HepG2 (cell line): ENCODE measurements around the gene PLET1. TPM values are rescaled to one million over a fixed set of nuclear protein-coding genes. Genes with fewer than 3 reads are reported as not detected.
A peak's percentile ranks its signal among the peaks of the same experiment; 100 is the strongest.

Source experiments
- BHLHE40 ChIP-seq: IDR thresholded peaks from 2 replicates; pipeline ENCODE4 v1.6.1; 2011; ENCODE audit warnings: low read length, improper control_type of control experiment
- ETV6 ChIP-seq: sonication (generic); formaldehyde crosslinking; conservative IDR thresholded peaks from 2 replicates; pipeline ENCODE4 v1.4.0; 2020; ENCODE audit warnings: missing genetic modification reagents
- KMT2B ChIP-seq: IDR thresholded peaks from 2 replicates; pipeline ENCODE4 v1.6.1; 2016; ENCODE audit warnings: missing genetic modification reagents, missing compliant biosample characterization
- MAZ ChIP-seq, 2 experiments: sonication (generic) in 1 of 2; formaldehyde crosslinking in 1 of 2; IDR thresholded peaks; 2 replicates each; pipeline versions ENCODE4 v1.5.0 to v1.6.1; 2012 to 2020; ENCODE audit warnings: low read depth in 2 of 2, mild to moderate bottlenecking in 2 of 2, borderline replicate concordance in 1 of 2, improper control_type of control experiment in 1 of 2, low read length in 1 of 2, missing genetic modification reagents in 1 of 2, moderate library complexity in 1 of 2
- MBD4 ChIP-seq: IDR thresholded peaks from 2 replicates; pipeline ENCODE4 v1.6.1; 2012; ENCODE audit warnings: low read length, inconsistent platforms, borderline replicate concordance
- PAX8 ChIP-seq: sonication (generic); formaldehyde crosslinking; IDR thresholded peaks from 2 replicates; pipeline ENCODE4 v1.8.0; 2022; ENCODE audit warnings: mild to moderate bottlenecking, missing genetic modification reagents, borderline replicate concordance
- REL ChIP-seq: sonication (generic); formaldehyde crosslinking; conservative IDR thresholded peaks from 2 replicates; pipeline ENCODE4 v1.8.0; 2022; ENCODE audit warnings: mild to moderate bottlenecking, missing genetic modification reagents, moderate library complexity
- SAFB2 ChIP-seq: sonication (generic); formaldehyde crosslinking; IDR thresholded peaks from 2 replicates; pipeline ENCODE4 v1.5.1; 2020; ENCODE audit warnings: missing genetic modification reagents, low read depth, mild to moderate bottlenecking, borderline replicate concordance
- SP5 ChIP-seq: IDR thresholded peaks from 2 replicates; pipeline ENCODE4 v1.6.1; 2016; ENCODE audit warnings: low read depth, borderline replicate concordance
- STAG1 ChIP-seq: sonication (generic); formaldehyde crosslinking; IDR thresholded peaks from 2 replicates; pipeline ENCODE4 v1.4.0; 2020; ENCODE audit warnings: missing genetic modification reagents
- ZNF382 ChIP-seq: sonication (generic); formaldehyde crosslinking; IDR thresholded peaks from 2 replicates; pipeline ENCODE4 v1.5.0; 2020; ENCODE audit warnings: missing genetic modification reagents, mild to moderate bottlenecking, borderline replicate concordance
- ZNF501 ChIP-seq: sonication (generic); formaldehyde crosslinking; IDR thresholded peaks from 2 replicates; pipeline ENCODE4 v1.5.1; 2020; ENCODE audit warnings: mild to moderate bottlenecking, moderate library complexity, missing genetic modification reagents
- ZNF510 ChIP-seq: sonication (generic); formaldehyde crosslinking; IDR thresholded peaks from 2 replicates; pipeline ENCODE4 v1.4.0; 2020; ENCODE audit warnings: low read depth, mild to moderate bottlenecking, missing genetic modification reagents
- ZNF703 ChIP-seq: sonication (generic); formaldehyde crosslinking; IDR thresholded peaks from 2 replicates; pipeline ENCODE4 v1.5.1; 2020; ENCODE audit warnings: missing genetic modification reagents, mild to moderate bottlenecking, moderate library complexity, borderline replicate concordance
- polyA plus RNA-seq, 8 experiments: library from polyadenylated mRNA; depleted of rRNA in 3 of 8; stranded (reverse) in 7 of 8; unstranded in 1 of 8; fragments of >200 nt; fragmentation: Illumina TruSeq in 4 of 8; extraction: Trizol in 4 of 8; gene quantifications; 2 replicates each; pipeline versions ENCODE4 v1.2.1 to v1.2.3, GENCODE V29; 2011 to 2016; ENCODE audit warnings: low read depth in 4 of 8, missing spikeins in 1 of 8, mixed read lengths in 1 of 8; ENCODE audit not compliant: insufficient read depth in 1 of 8
- total RNA-seq, 5 experiments: library from RNA; depleted of rRNA; stranded (reverse); fragments of >200 nt; fragmentation: Illumina TruSeq; extraction: Trizol; gene quantifications; 2 replicates each; pipeline ENCODE4 v1.2.3, GENCODE V29; 2016; ENCODE audit warnings: low read depth in 1 of 5
- TF ChIP-seq, protein P1 (sequence below): sonication (generic); formaldehyde crosslinking; IDR thresholded peaks from 2 replicates; pipeline ENCODE4 v1.5.0; 2020; ENCODE audit warnings: mild to moderate bottlenecking, missing genetic modification reagents, borderline replicate concordance
- TF ChIP-seq, protein P2 (sequence below): IDR thresholded peaks from 2 replicates; pipeline ENCODE4 v1.6.1; 2012; ENCODE audit warnings: inconsistent platforms
- TF ChIP-seq, protein P3 (sequence below): sonication (generic); formaldehyde crosslinking; IDR thresholded peaks from 2 replicates; pipeline ENCODE4 v1.4.0; 2020; ENCODE audit warnings: mild to moderate bottlenecking, missing genetic modification reagents

The PLET1 gene
- total and polyA plus RNA-seq, 2 of the 13 experiments (the other 11 are each of a cell fraction or from before 2014, with no cell fraction given): not detected

DNA sequence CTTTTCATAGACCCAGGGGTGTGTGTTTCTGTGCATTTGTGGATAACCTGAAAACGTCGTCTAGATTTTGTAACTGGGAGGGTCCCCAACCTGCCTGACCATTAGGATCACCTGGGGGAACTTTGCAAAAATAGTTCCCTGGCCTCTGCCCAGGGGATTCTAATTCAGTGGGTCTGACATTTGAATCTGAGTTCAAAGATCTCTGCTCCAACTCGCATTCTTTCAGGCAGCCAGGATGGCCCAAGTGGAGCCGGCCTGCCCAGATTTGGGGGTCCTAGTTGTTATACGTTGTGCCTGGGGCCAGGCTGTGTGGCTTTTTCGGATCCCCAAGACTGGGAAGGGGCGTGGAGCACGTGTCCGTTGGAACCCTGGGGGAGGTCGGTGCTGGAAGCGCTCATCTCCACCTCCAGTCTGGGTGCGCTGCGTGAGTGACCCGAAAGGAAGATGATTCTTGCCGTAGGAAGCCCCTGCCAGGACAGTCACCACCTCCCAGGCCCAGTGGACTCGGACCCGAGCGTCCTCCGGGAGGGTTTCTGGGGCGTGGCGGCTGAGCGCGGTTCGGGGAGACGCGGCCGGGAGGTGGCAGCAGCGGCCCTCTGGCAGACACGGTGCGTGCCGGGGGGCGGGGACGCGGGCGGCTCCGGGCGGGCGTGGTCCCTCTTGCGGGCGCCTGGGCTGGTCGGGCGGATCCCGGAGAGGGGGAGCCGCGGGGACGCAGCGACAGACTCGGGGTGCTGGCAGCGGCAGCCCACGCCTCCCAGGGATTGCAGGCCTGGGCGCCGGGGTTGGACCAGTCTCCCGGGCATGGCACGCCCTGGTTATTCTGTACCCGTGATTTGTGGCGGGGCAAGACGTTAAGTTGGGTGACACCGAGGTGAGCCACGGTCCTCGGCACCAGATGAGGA lies 29.2 kb upstream of the PLET1 start (continued):
- TF ChIP-seq, protein P1, sequence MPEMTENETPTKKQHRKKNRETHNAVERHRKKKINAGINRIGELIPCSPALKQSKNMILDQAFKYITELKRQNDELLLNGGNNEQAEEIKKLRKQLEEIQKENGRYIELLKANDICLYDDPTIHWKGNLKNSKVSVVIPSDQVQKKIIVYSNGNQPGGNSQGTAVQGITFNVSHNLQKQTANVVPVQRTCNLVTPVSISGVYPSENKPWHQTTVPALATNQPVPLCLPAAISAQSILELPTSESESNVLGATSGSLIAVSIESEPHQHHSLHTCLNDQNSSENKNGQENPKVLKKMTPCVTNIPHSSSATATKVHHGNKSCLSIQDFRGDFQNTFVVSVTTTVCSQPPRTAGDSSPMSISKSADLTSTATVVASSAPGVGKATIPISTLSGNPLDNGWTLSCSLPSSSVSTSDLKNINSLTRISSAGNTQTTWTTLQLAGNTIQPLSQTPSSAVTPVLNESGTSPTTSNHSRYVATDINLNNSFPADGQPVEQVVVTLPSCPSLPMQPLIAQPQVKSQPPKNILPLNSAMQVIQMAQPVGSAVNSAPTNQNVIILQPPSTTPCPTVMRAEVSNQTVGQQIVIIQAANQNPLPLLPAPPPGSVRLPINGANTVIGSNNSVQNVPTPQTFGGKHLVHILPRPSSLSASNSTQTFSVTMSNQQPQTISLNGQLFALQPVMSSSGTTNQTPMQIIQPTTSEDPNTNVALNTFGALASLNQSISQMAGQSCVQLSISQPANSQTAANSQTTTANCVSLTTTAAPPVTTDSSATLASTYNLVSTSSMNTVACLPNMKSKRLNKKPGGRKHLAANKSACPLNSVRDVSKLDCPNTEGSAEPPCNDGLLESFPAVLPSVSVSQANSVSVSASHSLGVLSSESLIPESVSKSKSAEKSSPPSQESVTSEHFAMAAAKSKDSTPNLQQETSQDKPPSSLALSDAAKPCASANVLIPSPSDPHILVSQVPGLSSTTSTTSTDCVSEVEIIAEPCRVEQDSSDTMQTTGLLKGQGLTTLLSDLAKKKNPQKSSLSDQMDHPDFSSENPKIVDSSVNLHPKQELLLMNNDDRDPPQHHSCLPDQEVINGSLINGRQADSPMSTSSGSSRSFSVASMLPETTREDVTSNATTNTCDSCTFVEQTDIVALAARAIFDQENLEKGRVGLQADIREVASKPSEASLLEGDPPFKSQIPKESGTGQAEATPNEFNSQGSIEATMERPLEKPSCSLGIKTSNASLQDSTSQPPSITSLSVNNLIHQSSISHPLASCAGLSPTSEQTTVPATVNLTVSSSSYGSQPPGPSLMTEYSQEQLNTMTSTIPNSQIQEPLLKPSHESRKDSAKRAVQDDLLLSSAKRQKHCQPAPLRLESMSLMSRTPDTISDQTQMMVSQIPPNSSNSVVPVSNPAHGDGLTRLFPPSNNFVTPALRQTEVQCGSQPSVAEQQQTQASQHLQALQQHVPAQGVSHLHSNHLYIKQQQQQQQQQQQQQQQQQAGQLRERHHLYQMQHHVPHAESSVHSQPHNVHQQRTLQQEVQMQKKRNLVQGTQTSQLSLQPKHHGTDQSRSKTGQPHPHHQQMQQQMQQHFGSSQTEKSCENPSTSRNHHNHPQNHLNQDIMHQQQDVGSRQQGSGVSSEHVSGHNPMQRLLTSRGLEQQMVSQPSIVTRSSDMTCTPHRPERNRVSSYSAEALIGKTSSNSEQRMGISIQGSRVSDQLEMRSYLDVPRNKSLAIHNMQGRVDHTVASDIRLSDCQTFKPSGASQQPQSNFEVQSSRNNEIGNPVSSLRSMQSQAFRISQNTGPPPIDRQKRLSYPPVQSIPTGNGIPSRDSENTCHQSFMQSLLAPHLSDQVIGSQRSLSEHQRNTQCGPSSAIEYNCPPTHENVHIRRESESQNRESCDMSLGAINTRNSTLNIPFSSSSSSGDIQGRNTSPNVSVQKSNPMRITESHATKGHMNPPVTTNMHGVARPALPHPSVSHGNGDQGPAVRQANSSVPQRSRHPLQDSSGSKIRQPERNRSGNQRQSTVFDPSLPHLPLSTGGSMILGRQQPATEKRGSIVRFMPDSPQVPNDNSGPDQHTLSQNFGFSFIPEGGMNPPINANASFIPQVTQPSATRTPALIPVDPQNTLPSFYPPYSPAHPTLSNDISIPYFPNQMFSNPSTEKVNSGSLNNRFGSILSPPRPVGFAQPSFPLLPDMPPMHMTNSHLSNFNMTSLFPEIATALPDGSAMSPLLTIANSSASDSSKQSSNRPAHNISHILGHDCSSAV (CRISPR knock-in tag): no peak
- TF ChIP-seq ZNF501 (CRISPR knock-in tag) (peak; percentile 79), ETV6 (CRISPR knock-in tag) (no peak), BHLHE40 (peak; percentile 40; the same call in 1 of the 2 replicates), SAFB2 (no peak), ZNF382 (no peak), STAG1 (CRISPR knock-in tag) (peak; percentile 81), KMT2B (CRISPR knock-in tag) (no peak), SP5 (CRISPR knock-in tag) (peak; percentile 86), ZNF703 (CRISPR knock-in tag) (no peak), REL (no peak), MAZ (IDR thresholded peaks at IDR 0.05; ENCODE audit: borderline replicate concordance, low read depth, low read length) (no peak), MAZ (CRISPR knock-in tag; IDR thresholded peaks at IDR 0.05; ENCODE audit: low read depth) (peak; percentile 77), ZNF510 (CRISPR knock-in tag) (no peak), MBD4 (no peak), PAX8 (CRISPR knock-in tag) (no peak)
- TF ChIP-seq, protein P2, sequence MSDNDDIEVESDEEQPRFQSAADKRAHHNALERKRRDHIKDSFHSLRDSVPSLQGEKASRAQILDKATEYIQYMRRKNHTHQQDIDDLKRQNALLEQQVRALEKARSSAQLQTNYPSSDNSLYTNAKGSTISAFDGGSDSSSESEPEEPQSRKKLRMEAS: peak; percentile 42
- TF ChIP-seq, protein P3, sequence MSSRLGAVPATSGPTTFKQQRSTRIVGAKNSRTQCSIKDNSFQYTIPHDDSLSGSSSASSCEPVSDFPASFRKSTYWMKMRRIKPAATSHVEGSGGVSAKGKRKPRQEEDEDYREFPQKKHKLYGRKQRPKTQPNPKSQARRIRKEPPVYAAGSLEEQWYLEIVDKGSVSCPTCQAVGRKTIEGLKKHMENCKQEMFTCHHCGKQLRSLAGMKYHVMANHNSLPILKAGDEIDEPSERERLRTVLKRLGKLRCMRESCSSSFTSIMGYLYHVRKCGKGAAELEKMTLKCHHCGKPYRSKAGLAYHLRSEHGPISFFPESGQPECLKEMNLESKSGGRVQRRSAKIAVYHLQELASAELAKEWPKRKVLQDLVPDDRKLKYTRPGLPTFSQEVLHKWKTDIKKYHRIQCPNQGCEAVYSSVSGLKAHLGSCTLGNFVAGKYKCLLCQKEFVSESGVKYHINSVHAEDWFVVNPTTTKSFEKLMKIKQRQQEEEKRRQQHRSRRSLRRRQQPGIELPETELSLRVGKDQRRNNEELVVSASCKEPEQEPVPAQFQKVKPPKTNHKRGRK (CRISPR knock-in tag): no peak
